Endodermal cell (in vitro differentiated cells): Measurements from ENCODE around the gene OR8D1. TPM values are rescaled to one million over a fixed set of nuclear protein-coding genes. Genes with fewer than 3 reads are reported as not detected.

Experiments
- DNase-seq: peaks from one replicate; pipeline ENCODE4 v3.0.0-alpha.2; 2017
- H3K27ac ChIP-seq: 2 replicates; pipeline ENCODE4 v1.5.1; 2013; ENCODE audit warnings: mild to moderate bottlenecking, low read depth, low read length, moderate library complexity
- H3K27me3 ChIP-seq: 2 replicates; pipeline ENCODE4 v1.6.1; 2013; ENCODE audit warnings: mild to moderate bottlenecking, low read length, moderate library complexity; ENCODE audit not compliant: insufficient read depth, control insufficient read depth, poor library complexity, severe bottlenecking
- H3K36me3 ChIP-seq: 2 replicates; pipeline ENCODE4 v1.7.0; 2013; ENCODE audit warnings: mild to moderate bottlenecking, low read length, moderate library complexity; ENCODE audit not compliant: control insufficient read depth, insufficient read depth
- H3K4me1 ChIP-seq: one replicate; pipeline ENCODE4 v1.7.0; 2013; ENCODE audit warnings: low read length; ENCODE audit not compliant: control insufficient read depth, insufficient read depth
- H3K4me3 ChIP-seq: 2 replicates; pipeline ENCODE4 v1.5.1; 2013; ENCODE audit warnings: mild to moderate bottlenecking, low read length, moderate library complexity
- H3K9ac ChIP-seq: 2 replicates; pipeline ENCODE4 v1.6.1; 2013; ENCODE audit warnings: mild to moderate bottlenecking, low read length, moderate library complexity; ENCODE audit not compliant: poor library complexity, severe bottlenecking; ENCODE audit errors: extremely low read depth
- H3K9me3 ChIP-seq: 2 replicates; pipeline ENCODE4 v1.6.1; 2013; ENCODE audit warnings: mild to moderate bottlenecking, low read length, moderate library complexity; ENCODE audit not compliant: control insufficient read depth
- H3K27ac Mint-ChIP-seq: 2 replicates; pipeline ENCODE4 v1.8.0; 2020; ENCODE audit warnings: mixed read lengths
- H3K27me3 Mint-ChIP-seq: 2 replicates; pipeline ENCODE4 v1.8.0; 2021; ENCODE audit warnings: mild to moderate bottlenecking, mixed read lengths; ENCODE audit not compliant: insufficient read depth
- H3K36me3 Mint-ChIP-seq: 2 replicates; pipeline ENCODE4 v1.8.0; 2020; ENCODE audit warnings: low read depth, mixed read lengths
- H3K4me1 Mint-ChIP-seq: 2 replicates; pipeline ENCODE4 v1.8.0; 2020; ENCODE audit warnings: mixed read lengths
- H3K4me3 Mint-ChIP-seq: 2 replicates; pipeline ENCODE4 v1.8.0; 2020; ENCODE audit warnings: mild to moderate bottlenecking, moderate library complexity, mixed read lengths
- H3K9me3 Mint-ChIP-seq: 2 replicates; pipeline ENCODE4 v1.8.0; 2020; ENCODE audit warnings: mild to moderate bottlenecking, mixed read lengths
- WGBS, 2 experiments: methylation state at CpG; one replicate each; pipeline versions ENCODE4 v1.1.5 to v1.1.7; 2013; ENCODE audit warnings: missing lambda C conversion rate in 2 of 2, mixed read lengths in 1 of 2; ENCODE audit not compliant: insufficient coverage in 1 of 2, insufficient read length in 1 of 2; 5-methylcytosine and 5-hydroxymethylcytosine counted together
- total RNA-seq, 2 donors: library from RNA; stranded (reverse); fragmentation: NEBNext Ultra II Directional in 1 of 2; extraction: Animal tissue kit (Norgen Biotek cat#: 25700) in 1 of 2; gene quantifications; 2 replicates in 1 of 2; 3 replicates in 1 of 2; pipeline ENCODE4 v1.2.1, GENCODE V29; 2021
- TF ChIP-seq, protein P1 (sequence below): fragments of 200-600 bp; sonication (generic); conservative IDR thresholded peaks from 2 replicates; pipeline ENCODE4 v1.5.0; 2021; ENCODE audit warnings: antibody characterized with exemption, mild to moderate bottlenecking

Gene OR8D1
- total RNA-seq, 2 donors from 2014 or later = not detected

GRCh38 chr11:124294687-124295086, 19.1 kb downstream of the OR8D1 start:
- DNase-seq = no peak
- no peaks in the 10 kb centered on the region for H3K9me3 ChIP-seq
- TF ChIP-seq, protein P1, sequence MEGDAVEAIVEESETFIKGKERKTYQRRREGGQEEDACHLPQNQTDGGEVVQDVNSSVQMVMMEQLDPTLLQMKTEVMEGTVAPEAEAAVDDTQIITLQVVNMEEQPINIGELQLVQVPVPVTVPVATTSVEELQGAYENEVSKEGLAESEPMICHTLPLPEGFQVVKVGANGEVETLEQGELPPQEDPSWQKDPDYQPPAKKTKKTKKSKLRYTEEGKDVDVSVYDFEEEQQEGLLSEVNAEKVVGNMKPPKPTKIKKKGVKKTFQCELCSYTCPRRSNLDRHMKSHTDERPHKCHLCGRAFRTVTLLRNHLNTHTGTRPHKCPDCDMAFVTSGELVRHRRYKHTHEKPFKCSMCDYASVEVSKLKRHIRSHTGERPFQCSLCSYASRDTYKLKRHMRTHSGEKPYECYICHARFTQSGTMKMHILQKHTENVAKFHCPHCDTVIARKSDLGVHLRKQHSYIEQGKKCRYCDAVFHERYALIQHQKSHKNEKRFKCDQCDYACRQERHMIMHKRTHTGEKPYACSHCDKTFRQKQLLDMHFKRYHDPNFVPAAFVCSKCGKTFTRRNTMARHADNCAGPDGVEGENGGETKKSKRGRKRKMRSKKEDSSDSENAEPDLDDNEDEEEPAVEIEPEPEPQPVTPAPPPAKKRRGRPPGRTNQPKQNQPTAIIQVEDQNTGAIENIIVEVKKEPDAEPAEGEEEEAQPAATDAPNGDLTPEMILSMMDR = no peak
- H3K36me3 ChIP-seq = no peaks in the 10 kb centered on the region
- Mint-ChIP-seq H3K9me3 (peaks cover 7% of the 10 kb centered on the region), H3K27me3 (peaks cover 2% of the 10 kb centered on the region), H3K4me1 (no peaks in the 10 kb centered on the region), H3K4me3 (no peak overlapping the region), H3K27ac (no peak overlapping the region), H3K36me3 (no peaks in the 10 kb centered on the region)
- H3K9ac ChIP-seq = no peak overlapping the region
- no peak overlapping the region for H3K4me3 ChIP-seq
- no peak overlapping the region for H3K27ac ChIP-seq
- 86 to 90% methylated on average over 1 of the region's 1 CpG for WGBS, 2 experiments
- no peaks in the 10 kb centered on the region for H3K27me3 ChIP-seq
- no peaks in the 10 kb centered on the region for H3K4me1 ChIP-seq

- peaks cover 7% of the 10 kb centered on the region for H3K9me3 ChIP-seq
- no peaks in the 10 kb centered on the region for H3K36me3 ChIP-seq
- H3K27me3 ChIP-seq = no peaks in the 10 kb centered on the region
- Mint-ChIP-seq H3K27me3 (no peaks in the 10 kb centered on the region), H3K36me3 (no peaks in the 10 kb centered on the region), H3K4me1 (no peaks in the 10 kb centered on the region), H3K4me3 (no peak overlapping the region), H3K9me3 (peaks cover 47% of the 10 kb centered on the region), H3K27ac (no peak overlapping the region)
- WGBS, 2 experiments = 63 to 81% methylated on average over 1 to 2 of the region's 3 CpGs
- H3K4me1 ChIP-seq = no peaks in the 10 kb centered on the region
- TF ChIP-seq, protein P1 = no peak
- H3K27ac ChIP-seq = no peak overlapping the region
- H3K9ac ChIP-seq = no peak overlapping the region
- DNase-seq = no peak
- H3K4me3 ChIP-seq = no peak overlapping the region
These were observed 28.0 kb downstream of the OR8D1 start for GRCh38 chr11:124285610-124286344.

- no peak overlapping the region for H3K27ac Mint-ChIP-seq
- TF ChIP-seq, protein P1 = no peak
- peaks cover 16% of the 10 kb centered on the region for H3K4me1 Mint-ChIP-seq
- Histone ChIP-seq H3K9ac (no peak overlapping the region), H3K27me3 (no peaks in the 10 kb centered on the region), H3K4me3 (no peak overlapping the region), H3K9me3 (peaks cover 7% of the 10 kb centered on the region), H3K4me1 (no peaks in the 10 kb centered on the region), H3K27ac (no peak overlapping the region), H3K36me3 (no peaks in the 10 kb centered on the region)
- no peak for DNase-seq
- no peaks in the 10 kb centered on the region for H3K36me3 Mint-ChIP-seq
- 60% methylated on average over 2 of the region's 2 CpGs; no CpG with 5 or more reads in 1 of the 2 experiments for WGBS, 2 experiments
- H3K9me3 Mint-ChIP-seq = peaks cover 29% of the 10 kb centered on the region
- no peaks in the 10 kb centered on the region for H3K27me3 Mint-ChIP-seq
- no peak overlapping the region for H3K4me3 Mint-ChIP-seq
These were observed 35.5 kb downstream of the OR8D1 start for GRCh38 chr11:124278261-124278660.
